Measurements from ENCODE around the gene KICS2.

KICS2 gene

GRCh38 chr12:64193931-64194330 is 28.2 kb downstream of the KICS2 start:
- Histone ChIP-seq H3K4me1 (ENCODE audit: control insufficient read depth, insufficient read depth, low read length) (no peaks in the 10 kb centered on the region), H3K4me3 (ENCODE audit: low read length) (no peak overlapping the region), H3K27ac (ENCODE audit: low read length) (no peak overlapping the region), H3K9me3 (ENCODE audit: control insufficient read depth, insufficient read depth, low read length) (no peaks in the 10 kb centered on the region), H3K36me3 (ENCODE audit: control insufficient read depth, insufficient read depth, low read length) (no peaks in the 10 kb centered on the region), H3K27me3 (ENCODE audit: control insufficient read depth, insufficient read depth, low read length) (no peaks in the 10 kb centered on the region)
- no peak for DNase-seq (ENCODE audit: low read depth, low spot score)
- WGBS (ENCODE audit: insufficient coverage, insufficient read length) = no CpG with 5 or more reads among the region's 6 CpGs

DNA sequence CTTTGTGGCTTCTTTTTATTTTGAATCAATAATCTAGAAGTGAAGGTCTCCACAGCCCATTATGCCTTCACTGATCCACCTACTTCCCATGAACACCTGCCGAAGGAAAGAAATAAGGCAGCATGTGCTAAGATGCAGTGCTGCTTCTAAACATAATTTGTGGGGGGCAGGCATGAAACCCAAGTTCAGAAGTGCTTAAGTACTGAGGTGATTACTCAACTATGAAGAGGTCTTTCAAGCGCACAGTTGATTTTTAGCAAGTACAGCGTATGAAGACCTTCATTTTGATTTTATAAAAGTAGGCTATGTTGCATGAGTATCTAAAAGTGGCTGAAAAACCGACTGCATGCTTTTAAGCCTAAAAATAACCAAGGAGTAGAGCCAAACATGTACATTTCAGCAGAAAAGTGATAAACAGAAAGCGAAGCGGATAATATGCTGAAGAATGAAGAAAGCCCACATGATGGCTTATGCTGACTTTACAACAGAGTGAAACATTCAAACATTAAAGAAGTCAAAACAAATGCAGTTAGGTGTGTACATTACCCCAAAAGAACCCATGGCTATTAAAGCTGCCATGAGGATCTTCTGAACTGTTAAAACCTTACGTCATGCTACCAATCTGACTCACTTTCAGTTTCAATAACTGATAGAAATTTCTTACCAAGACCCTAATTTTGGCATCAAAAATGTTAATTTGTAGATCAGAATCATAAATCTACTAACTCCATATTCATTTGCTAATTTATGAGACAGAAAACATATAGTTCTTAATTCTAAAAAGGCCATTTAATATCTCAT is 29.3 kb downstream of the KICS2 start:
- Histone ChIP-seq H3K9me3 (ENCODE audit: control insufficient read depth, insufficient read depth, low read length) (no peaks in the 10 kb centered on the region), H3K4me1 (ENCODE audit: control insufficient read depth, insufficient read depth, low read length) (no peaks in the 10 kb centered on the region), H3K36me3 (ENCODE audit: control insufficient read depth, insufficient read depth, low read length) (no peaks in the 10 kb centered on the region), H3K27me3 (ENCODE audit: control insufficient read depth, insufficient read depth, low read length) (no peaks in the 10 kb centered on the region), H3K27ac (ENCODE audit: low read length) (no peak overlapping the region), H3K4me3 (ENCODE audit: low read length) (no peak overlapping the region)
- WGBS (ENCODE audit: insufficient coverage, insufficient read length) = no CpG with 5 or more reads among the region's 7 CpGs
- no peak for DNase-seq (ENCODE audit: low read depth, low spot score)

DNA sequence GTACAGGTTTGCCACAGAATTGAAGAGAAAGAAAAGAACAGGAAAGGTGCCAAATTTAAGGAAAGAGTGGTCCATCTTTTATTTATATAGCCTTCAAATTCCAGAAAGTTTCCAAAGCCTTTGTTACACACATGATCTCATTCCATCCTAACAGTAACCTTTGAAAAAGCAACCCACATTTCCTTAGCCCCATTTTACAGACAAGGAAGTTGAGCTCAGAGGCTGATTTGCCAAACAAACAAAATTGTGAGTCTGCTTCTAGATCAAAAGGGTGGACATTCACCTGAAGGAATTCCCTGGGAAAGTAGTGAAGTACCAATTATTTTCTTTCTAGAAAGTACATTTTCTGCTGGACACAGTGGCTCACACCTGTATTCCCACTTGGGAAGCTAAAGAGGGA is 32.0 kb downstream of the KICS2 start:
- DNase-seq (ENCODE audit: low read depth, low spot score) = no peak
- Histone ChIP-seq H3K9me3 (ENCODE audit: control insufficient read depth, insufficient read depth, low read length) (no peaks in the 10 kb centered on the region), H3K4me3 (ENCODE audit: low read length) (no peak overlapping the region), H3K36me3 (ENCODE audit: control insufficient read depth, insufficient read depth, low read length) (no peaks in the 10 kb centered on the region), H3K27ac (ENCODE audit: low read length) (no peak overlapping the region), H3K27me3 (ENCODE audit: control insufficient read depth, insufficient read depth, low read length) (no peaks in the 10 kb centered on the region), H3K4me1 (ENCODE audit: control insufficient read depth, insufficient read depth, low read length) (no peaks in the 10 kb centered on the region)

- H3K4me1 ChIP-seq (ENCODE audit: control insufficient read depth, insufficient read depth, low read length) = no peaks in the 10 kb centered on the region
- H3K9me3 ChIP-seq (ENCODE audit: control insufficient read depth, insufficient read depth, low read length) = no peaks in the 10 kb centered on the region
- H3K27ac ChIP-seq (ENCODE audit: low read length) = no peak overlapping the region
- H3K36me3 ChIP-seq (ENCODE audit: control insufficient read depth, insufficient read depth, low read length) = no peaks in the 10 kb centered on the region
- WGBS (ENCODE audit: insufficient coverage, insufficient read length) = no CpG with 5 or more reads among the region's 1 CpG
- H3K4me3 ChIP-seq (ENCODE audit: low read length) = no peak overlapping the region
- DNase-seq (ENCODE audit: low read depth, low spot score) = no peak
- no peaks in the 10 kb centered on the region for H3K27me3 ChIP-seq (ENCODE audit: control insufficient read depth, insufficient read depth, low read length)
These were observed 32.6 kb downstream of the KICS2 start for GRCh38 chr12:64189530-64189929.

DNA sequence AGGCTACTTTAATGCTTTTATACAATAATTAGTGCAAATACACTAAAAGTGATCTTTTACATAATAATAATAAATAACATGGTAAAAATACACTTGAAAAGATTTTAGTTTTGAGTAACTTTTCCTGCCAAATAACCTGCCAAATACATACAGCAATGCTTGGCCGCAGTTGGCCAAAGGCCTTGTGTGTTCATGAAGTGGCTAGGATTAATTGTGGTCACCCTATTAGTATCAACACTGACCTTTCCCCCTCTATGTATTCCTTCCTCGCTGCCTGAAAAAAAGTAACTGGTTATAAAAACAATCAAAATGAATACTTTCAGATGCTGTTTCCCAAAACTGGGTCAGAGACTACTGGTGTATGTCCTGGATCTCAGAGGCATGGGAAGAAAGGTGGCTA is 34.3 kb downstream of the KICS2 start:
- H3K9me3 ChIP-seq (ENCODE audit: control insufficient read depth, insufficient read depth, low read length) = no peaks in the 10 kb centered on the region
- no peak overlapping the region for H3K27ac ChIP-seq (ENCODE audit: low read length)
- no peak for DNase-seq (ENCODE audit: low read depth, low spot score)
- H3K27me3 ChIP-seq (ENCODE audit: control insufficient read depth, insufficient read depth, low read length) = no peaks in the 10 kb centered on the region
- no peaks in the 10 kb centered on the region for H3K4me1 ChIP-seq (ENCODE audit: control insufficient read depth, insufficient read depth, low read length)
- H3K4me3 ChIP-seq (ENCODE audit: low read length) = no peak overlapping the region
- no CpG with 5 or more reads among the region's 2 CpGs for WGBS (ENCODE audit: insufficient coverage, insufficient read length)
- no peaks in the 10 kb centered on the region for H3K36me3 ChIP-seq (ENCODE audit: control insufficient read depth, insufficient read depth, low read length)

GRCh38 chr12:64187370-64187769 is 34.7 kb downstream of the KICS2 start:
- DNase-seq (ENCODE audit: low read depth, low spot score) = no peak
- H3K9me3 ChIP-seq (ENCODE audit: control insufficient read depth, insufficient read depth, low read length) = no peaks in the 10 kb centered on the region
- no peaks in the 10 kb centered on the region for H3K36me3 ChIP-seq (ENCODE audit: control insufficient read depth, insufficient read depth, low read length)
- no peak overlapping the region for H3K4me3 ChIP-seq (ENCODE audit: low read length)
- H3K27ac ChIP-seq (ENCODE audit: low read length) = no peak overlapping the region
- no peaks in the 10 kb centered on the region for H3K27me3 ChIP-seq (ENCODE audit: control insufficient read depth, insufficient read depth, low read length)
- no peaks in the 10 kb centered on the region for H3K4me1 ChIP-seq (ENCODE audit: control insufficient read depth, insufficient read depth, low read length)
- no CpG with 5 or more reads among the region's 3 CpGs for WGBS (ENCODE audit: insufficient coverage, insufficient read length)

DNA sequence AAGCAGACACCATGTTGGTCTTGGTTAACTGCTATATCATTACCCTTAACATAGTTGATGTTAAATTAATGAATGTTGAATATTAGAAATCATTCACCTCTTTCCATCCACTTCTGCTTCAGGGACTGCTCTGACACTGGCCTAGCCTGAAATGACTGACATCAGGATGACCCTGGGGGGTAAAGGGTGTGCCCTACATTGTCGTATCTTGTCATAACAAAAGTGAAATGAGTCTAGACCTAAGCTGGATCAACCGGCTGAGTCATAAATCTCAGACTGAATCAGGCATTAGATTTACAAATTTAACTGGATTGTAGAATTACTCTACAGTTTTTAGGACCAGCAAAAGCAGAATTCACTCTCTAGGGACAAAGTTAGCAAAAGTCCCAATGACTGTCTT is 35.3 kb downstream of the KICS2 start:
- WGBS (ENCODE audit: insufficient coverage, insufficient read length) = no CpG with 5 or more reads among the region's 2 CpGs
- Histone ChIP-seq H3K36me3 (ENCODE audit: control insufficient read depth, insufficient read depth, low read length) (no peaks in the 10 kb centered on the region), H3K4me3 (ENCODE audit: low read length) (no peak overlapping the region), H3K4me1 (ENCODE audit: control insufficient read depth, insufficient read depth, low read length) (no peaks in the 10 kb centered on the region), H3K9me3 (ENCODE audit: control insufficient read depth, insufficient read depth, low read length) (no peaks in the 10 kb centered on the region), H3K27ac (ENCODE audit: low read length) (no peak overlapping the region), H3K27me3 (ENCODE audit: control insufficient read depth, insufficient read depth, low read length) (no peaks in the 10 kb centered on the region)
- DNase-seq (ENCODE audit: low read depth, low spot score) = no peak

DNA sequence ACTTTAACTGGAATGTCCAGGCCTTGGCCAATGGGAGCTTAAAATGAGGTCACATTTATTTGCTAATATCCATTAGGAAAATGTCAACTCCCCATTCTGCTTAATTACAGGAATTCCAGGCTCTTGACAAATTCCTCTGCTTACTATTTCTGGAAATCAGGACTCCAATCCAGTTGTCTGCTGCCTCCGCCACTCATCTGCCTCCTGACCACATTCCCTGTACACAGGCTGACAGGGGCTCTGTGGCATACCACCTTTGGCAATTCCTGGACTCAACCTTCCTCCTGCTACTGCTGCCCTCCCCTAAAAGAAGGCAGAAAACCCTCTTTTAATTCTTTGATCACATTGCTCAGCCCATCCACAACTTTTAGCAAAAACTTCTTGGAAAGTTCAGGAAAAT is 37.9 kb downstream of the KICS2 start:
- no peaks in the 10 kb centered on the region for H3K36me3 ChIP-seq (ENCODE audit: control insufficient read depth, insufficient read depth, low read length)
- no peak overlapping the region for H3K4me3 ChIP-seq (ENCODE audit: low read length)
- no peaks in the 10 kb centered on the region for H3K27me3 ChIP-seq (ENCODE audit: control insufficient read depth, insufficient read depth, low read length)
- H3K4me1 ChIP-seq (ENCODE audit: control insufficient read depth, insufficient read depth, low read length) = no peaks in the 10 kb centered on the region
- DNase-seq (ENCODE audit: low read depth, low spot score) = no peak
- H3K9me3 ChIP-seq (ENCODE audit: control insufficient read depth, insufficient read depth, low read length) = no peaks in the 10 kb centered on the region
- no CpG with 5 or more reads among the region's 1 CpG for WGBS (ENCODE audit: insufficient coverage, insufficient read length)
- no peak overlapping the region for H3K27ac ChIP-seq (ENCODE audit: low read length)

GRCh38 chr12:64181430-64182291 is 40.4 kb downstream of the KICS2 start:
- DNase-seq (ENCODE audit: low read depth, low spot score) = no peak
- no peaks in the 10 kb centered on the region for H3K36me3 ChIP-seq (ENCODE audit: control insufficient read depth, insufficient read depth, low read length)
- no peaks in the 10 kb centered on the region for H3K4me1 ChIP-seq (ENCODE audit: control insufficient read depth, insufficient read depth, low read length)
- 100% methylated on average over 1 of the region's 3 CpGs for WGBS (ENCODE audit: insufficient coverage, insufficient read length)
- no peak overlapping the region for H3K4me3 ChIP-seq (ENCODE audit: low read length)
- no peaks in the 10 kb centered on the region for H3K9me3 ChIP-seq (ENCODE audit: control insufficient read depth, insufficient read depth, low read length)
- no peak overlapping the region for H3K27ac ChIP-seq (ENCODE audit: low read length)
- no peaks in the 10 kb centered on the region for H3K27me3 ChIP-seq (ENCODE audit: control insufficient read depth, insufficient read depth, low read length)

GRCh38 chr12:64180951-64181350 is 41.1 kb downstream of the KICS2 start:
- Histone ChIP-seq H3K27me3 (ENCODE audit: control insufficient read depth, insufficient read depth, low read length) (no peaks in the 10 kb centered on the region), H3K4me3 (ENCODE audit: low read length) (no peak overlapping the region), H3K27ac (ENCODE audit: low read length) (no peak overlapping the region), H3K9me3 (ENCODE audit: control insufficient read depth, insufficient read depth, low read length) (no peaks in the 10 kb centered on the region), H3K4me1 (ENCODE audit: control insufficient read depth, insufficient read depth, low read length) (no peaks in the 10 kb centered on the region), H3K36me3 (ENCODE audit: control insufficient read depth, insufficient read depth, low read length) (no peaks in the 10 kb centered on the region)
- DNase-seq (ENCODE audit: low read depth, low spot score) = no peak
- WGBS (ENCODE audit: insufficient coverage, insufficient read length) = no CpG with 5 or more reads among the region's 5 CpGs
